GM19035 (cell line): ENCODE measurements around the gene ST6GALNAC4.
"Not testable (repeated sequence)": the region's sequence is repeated elsewhere in the genome, so short reads cannot be mapped to it uniquely, and the experiment has no call there.

ENCODE experiments used
- ATAC-seq: cut with Tn5 transposase; IDR thresholded peaks from one replicate; pipeline ENCODE4 v1.9.1; 2021; ENCODE audit not compliant: unreplicated experiment

The ST6GALNAC4 gene

GRCh38 chr9:127874301-127875221 is 42.3 kb downstream of the ST6GALNAC4 start:
- no peak for ATAC-seq

DNA sequence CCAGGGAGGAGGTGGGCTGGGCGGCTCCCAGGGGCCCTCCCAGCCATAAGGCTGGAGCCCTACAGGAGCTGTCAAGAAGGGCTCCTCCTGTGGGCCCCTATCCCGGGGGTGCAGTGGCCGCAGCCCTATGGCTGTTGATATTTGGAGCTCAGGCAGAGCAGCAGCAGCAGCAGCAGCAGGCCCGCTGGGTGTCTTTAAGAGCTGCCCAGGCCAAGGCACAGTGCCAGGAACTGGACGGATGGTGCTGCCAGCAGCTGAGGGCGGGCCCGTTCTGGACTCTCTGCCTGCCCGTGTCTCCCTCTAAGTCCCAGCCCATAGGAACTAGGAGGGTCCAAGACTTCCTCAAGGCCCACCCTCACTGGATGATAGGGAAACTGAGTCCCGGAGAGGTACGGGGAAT is 43.0 kb downstream of the ST6GALNAC4 start:
- ATAC-seq = no peak

- no peak for ATAC-seq
These were observed 43.6 kb downstream of the ST6GALNAC4 start for GRCh38 chr9:127873223-127873691.

GRCh38 chr9:127872369-127873222 is 44.2 kb downstream of the ST6GALNAC4 start:
- ATAC-seq = no peak

DNA sequence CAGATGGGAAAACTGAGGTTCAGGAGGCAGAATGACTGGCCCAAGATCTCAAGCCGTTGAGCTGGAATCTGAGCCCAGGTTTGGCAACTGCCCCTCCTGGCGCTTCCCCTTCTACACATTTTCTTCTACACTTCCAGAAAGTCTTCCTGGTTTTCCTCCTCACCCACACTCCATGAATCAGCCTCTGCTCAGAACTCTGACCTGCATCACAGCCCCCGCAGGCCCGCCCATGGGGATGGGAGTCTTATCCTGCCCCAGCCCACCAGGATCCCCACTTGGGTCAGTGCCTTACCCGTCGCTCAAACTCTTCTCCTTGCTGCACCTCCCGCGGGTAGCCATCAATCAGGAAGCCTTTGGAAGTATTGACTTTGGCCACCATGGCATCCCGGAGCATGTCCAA is 45.3 kb downstream of the ST6GALNAC4 start:
- no peak for ATAC-seq

DNA sequence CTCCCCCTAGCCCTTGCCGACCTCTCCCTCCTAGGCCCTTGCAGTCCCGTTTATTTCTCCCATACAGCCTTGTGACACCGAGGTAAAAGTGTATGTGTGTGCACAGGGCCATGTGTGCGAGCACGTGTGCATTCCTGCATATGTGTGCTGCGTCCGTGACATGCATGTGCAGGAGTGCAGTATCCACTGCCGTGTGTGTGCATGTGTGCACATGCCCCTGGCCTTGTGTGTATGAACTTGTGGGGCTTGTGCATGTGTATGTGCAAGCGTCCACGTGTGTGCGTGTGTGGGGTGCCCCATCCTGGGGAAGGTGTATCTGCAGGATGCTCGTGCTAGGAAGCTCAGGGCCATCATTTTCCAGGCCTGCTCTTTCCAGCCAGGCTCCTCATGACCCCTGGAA is 46.0 kb downstream of the ST6GALNAC4 start:
- no peak for ATAC-seq

- ATAC-seq = not testable (repeated sequence)
These were observed 46.7 kb downstream of the ST6GALNAC4 start for GRCh38 chr9:127870153-127870491.

- peak; percentile 67 for ATAC-seq
These were observed 47.3 kb downstream of the ST6GALNAC4 start for GRCh38 chr9:127869310-127870152.

DNA sequence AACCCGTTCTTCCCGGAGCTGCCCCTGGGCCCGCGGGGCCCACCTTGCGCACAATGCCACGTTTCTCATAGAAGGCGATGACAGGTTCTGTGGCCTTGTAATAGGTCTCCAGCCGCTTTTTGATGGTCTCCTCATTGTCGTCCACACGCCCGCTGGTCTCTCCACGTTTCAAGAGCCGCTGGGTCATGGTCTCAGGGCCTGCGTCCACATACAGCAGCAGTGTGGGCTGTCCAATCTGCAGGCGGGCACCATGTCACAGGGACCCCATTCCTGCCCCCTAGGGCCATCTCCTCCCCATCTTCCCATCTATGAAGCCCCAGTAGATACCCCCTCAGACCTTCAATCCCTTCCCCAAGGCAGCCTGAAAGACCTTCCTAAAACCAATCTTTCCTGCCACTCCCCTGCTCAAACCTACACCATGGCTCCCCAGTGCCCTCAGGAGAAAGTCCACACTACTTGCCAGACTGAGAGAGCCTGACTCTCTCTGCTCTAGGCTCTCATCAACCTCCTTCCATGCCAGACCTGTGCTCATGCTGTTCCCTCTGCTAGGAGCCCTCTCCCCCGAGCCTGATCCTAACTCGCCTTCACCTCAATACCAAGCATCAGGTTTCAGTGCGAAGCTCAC is 48.5 kb downstream of the ST6GALNAC4 start:
- ATAC-seq = no peak

- no peak for ATAC-seq
These were observed 49.2 kb downstream of the ST6GALNAC4 start for GRCh38 chr9:127867356-127868277.

DNA sequence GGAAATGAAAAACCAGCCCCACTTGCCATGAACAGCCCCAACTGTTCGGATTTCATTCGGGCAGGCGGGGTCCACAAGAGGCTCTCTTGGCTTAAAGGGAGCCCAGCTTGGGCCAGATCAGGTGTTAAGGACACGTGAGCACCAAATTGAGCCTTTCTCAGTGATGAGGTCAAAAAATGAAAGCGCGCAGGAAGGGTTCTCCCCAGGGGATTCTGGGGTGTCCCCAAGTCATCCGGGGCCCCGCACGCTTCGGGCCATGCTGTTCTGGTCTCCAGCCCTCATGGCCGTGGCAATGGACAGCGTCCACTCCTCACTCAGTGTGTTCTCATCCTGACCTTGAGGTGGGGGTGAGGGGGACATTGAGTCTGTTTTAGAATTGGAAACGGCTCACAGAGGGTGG is 50.3 kb downstream of the ST6GALNAC4 start:
- no peak for ATAC-seq

DNA sequence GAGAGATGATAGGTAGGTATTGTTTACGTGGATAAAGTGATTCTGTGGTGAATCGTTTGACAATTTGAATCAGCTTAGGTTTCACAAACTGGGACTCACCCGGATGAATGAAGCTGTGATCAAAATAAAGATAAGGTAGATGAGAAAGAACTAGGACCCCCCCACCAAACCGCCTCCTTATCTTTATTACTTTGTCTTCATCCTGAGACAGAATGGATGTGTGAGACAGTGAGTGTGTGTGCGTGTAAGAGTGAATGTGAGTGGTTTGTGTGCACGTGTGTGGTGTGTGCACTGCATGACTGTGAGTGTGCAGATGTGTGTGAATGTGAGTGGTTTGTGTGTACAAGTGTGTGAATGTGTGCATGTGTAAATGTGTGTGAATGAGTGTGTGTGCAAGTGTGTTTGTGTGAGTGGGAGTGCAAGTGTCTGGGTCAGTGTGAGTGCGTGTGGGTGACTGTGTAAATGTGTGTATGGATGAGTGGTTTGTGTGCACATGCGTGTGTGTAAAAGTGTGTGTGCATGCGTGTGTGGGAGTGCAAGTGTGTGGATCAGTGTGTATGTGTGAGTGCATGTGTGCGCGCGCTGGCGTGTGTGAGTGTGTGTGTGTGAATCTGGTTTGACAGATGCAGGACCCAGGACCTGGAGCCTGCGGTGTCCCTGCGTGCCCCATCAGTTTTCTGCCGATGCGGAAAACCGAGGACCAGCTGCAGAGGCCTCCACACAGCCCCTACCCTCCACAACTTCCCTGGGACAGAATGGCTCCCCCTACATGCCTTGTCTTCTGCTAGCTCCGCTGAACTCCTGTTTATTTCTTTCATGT is 51.0 kb downstream of the ST6GALNAC4 start:
- no peak for ATAC-seq

DNA sequence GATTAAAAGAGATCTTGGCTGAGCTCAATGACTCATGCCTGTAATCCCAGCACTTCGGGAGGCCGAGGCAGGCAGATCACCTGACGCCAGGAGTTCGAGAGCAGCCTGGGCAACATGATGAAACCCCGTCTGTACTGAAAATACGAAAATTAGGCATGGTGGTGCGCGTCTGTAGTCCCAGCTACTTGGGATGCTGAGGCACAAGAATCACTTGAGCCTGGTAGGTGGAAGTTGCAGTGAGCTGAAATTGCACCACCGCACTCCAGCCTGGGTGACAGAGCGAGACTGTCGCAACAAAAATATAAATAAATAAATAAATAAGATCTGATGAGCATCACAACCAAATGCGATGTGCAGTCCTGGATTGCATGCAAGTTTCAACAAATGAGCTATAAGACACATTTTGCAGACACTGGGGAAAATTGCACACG is 53.6 kb downstream of the ST6GALNAC4 start:
- no peak for ATAC-seq

DNA sequence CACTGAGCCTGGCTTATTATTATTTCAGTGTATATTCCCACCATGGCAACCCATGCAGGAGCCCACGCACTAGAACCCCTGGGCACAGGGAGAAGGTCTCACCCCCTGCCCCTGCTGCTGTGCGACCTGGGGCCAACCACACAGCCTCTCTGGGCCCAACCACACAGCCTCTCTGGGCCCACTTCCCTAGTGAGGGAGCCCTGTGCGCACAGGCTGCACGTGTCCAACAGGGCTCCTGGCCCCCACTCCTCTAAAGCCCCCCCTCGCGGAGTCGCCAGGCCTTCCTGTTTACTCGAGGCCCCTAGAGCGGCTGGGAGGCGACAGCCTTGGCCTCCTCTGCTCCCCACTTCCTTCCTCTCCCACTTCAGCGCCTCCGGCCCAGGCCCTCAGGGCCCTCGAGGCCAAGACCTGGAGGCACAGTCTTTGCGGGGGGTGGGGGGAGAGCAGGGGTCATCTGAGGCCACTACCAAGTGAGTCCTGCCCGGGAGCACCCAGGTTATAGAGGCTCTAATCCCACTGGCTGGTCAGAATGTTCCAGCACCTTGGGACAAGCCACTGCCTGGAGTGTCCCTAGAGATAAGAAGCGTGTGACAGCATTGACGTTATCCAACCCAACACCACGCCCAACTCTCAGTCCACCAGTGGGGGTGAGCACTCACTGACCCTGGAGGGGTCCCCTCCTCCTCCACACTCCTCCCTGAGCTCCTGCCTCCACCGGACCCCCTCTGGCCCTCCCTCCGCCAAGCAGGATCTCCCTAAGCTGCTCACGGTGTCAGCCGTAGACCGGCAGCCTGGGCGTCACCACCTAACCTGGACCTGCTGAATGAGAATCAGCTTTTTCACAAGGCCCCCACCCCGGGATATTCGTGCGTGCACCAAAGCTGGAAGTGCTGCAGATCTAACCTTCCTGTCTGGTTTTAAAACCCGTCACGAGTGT is 54.5 kb downstream of the ST6GALNAC4 start:
- ATAC-seq = no peak

GRCh38 chr9:127860779-127861178 is 56.1 kb downstream of the ST6GALNAC4 start:
- no peak for ATAC-seq

GRCh38 chr9:127860260-127860659 is 56.6 kb downstream of the ST6GALNAC4 start:
- no peak for ATAC-seq

GRCh38 chr9:127858041-127858512 is 58.8 kb downstream of the ST6GALNAC4 start:
- ATAC-seq = no peak
